Gastroesophageal sphincter (tissue), 4 donors: Measurements from ENCODE around the gene MAP3K14. TPM values are rescaled to one million over a fixed set of nuclear protein-coding genes. Genes with fewer than 3 reads are reported as not detected.
A peak's percentile ranks its signal among the peaks of the same experiment; 100 is the strongest.

ENCODE experiments used
- ATAC-seq: fragments of 150-250 bp; one replicate; pipeline ENCODE4 v1.9.1; 2016; ENCODE audit warnings: mild to moderate bottlenecking, moderate library complexity
- H3K27ac ChIP-seq, 4 donors: fragments of 200-600 bp; sonication (generic) in 3 of 4; 1 replicate in 3 of 4; 2 replicates in 1 of 4; pipeline ENCODE4 v1.5.1; 2016 to 2019
- H3K27me3 ChIP-seq: fragments of 200-600 bp; sonication (generic); one replicate; pipeline ENCODE4 v1.5.1; 2019
- H3K36me3 ChIP-seq, 2 donors: fragments of 200-600 bp; sonication (generic); one replicate each; pipeline ENCODE4 v1.5.1; 2019; ENCODE audit warnings: control low read depth in 1 of 2
- H3K4me1 ChIP-seq, 3 donors: fragments of 200-600 bp; sonication (generic); 1 replicate in 2 of 3; 2 replicates in 1 of 3; pipeline ENCODE4 v1.5.1; 2016 to 2019; ENCODE audit warnings: control low read depth in 2 of 3
- H3K4me3 ChIP-seq, 2 donors: fragments of 200-600 bp; sonication (generic); one replicate each; pipeline ENCODE4 v1.5.1; 2019; ENCODE audit warnings: mild to moderate bottlenecking in 1 of 2, moderate library complexity in 1 of 2
- H3K9me3 ChIP-seq, 3 donors: fragments of 200-600 bp; sonication (generic); one replicate each; pipeline ENCODE4 v1.5.1; 2017 to 2019; ENCODE audit warnings: control low read depth in 2 of 3
- CTCF ChIP-seq, 4 experiments: fragments of 200-600 bp in 2 of 4; fragments of 450-650 bp in 2 of 4; sonication (generic) in 1 of 4; IDR thresholded peaks; one replicate each; pipeline ENCODE4 v1.5.1; 2017 to 2019; ENCODE audit warnings: antibody characterized with exemption in 4 of 4, mild to moderate bottlenecking in 2 of 4, moderate library complexity in 2 of 4
- EP300 ChIP-seq: sonication (generic); formaldehyde crosslinking; IDR thresholded peaks from one replicate; pipeline ENCODE4 v1.6.1; 2017; ENCODE audit warnings: antibody characterized with exemption, mild to moderate bottlenecking
- POLR2A ChIP-seq, 2 donors: fragments of 450-650 bp; IDR thresholded peaks; one replicate each; pipeline ENCODE4 v1.6.1; 2017; ENCODE audit warnings: antibody characterized with exemption in 2 of 2, mild to moderate bottlenecking in 2 of 2, moderate library complexity in 1 of 2
- POLR2AphosphoS5 ChIP-seq: sonication (generic); formaldehyde crosslinking; IDR thresholded peaks from one replicate; pipeline ENCODE4 v1.6.1; 2017; ENCODE audit warnings: antibody characterized with exemption
- WGBS, 2 donors: methylation state at CpG; one replicate each; pipeline ENCODE4 v1.1.5; 2018; ENCODE audit warnings: low coverage in 1 of 2; 5-methylcytosine and 5-hydroxymethylcytosine counted together
- total RNA-seq, 4 donors: library from RNA; depleted of rRNA; stranded (reverse); fragments of >200 nt; gene quantifications; one replicate each; pipeline ENCODE4 v1.1.0, GENCODE V29; 2016

MAP3K14 gene
- total RNA-seq, 4 donors from 2014 or later = 8.5 to 17.5 (median 13.5) TPM

GRCh38 chr17:45296833-45297124, 20.0 kb downstream of the MAP3K14 start:
- Histone ChIP-seq H3K9me3 (no peaks in the 10 kb centered on the region), H3K4me3 (no peak overlapping the region), H3K27me3 (no peaks in the 10 kb centered on the region), H3K4me1 (peaks cover 33 to 100% (median 70%) of the 10 kb centered on the region in 3 donors), H3K27ac (peak overlapping the region; percentile 48 to 96 (median 85)), H3K36me3 (no peaks in the 10 kb centered on the region)
- ATAC-seq = no peak
- 14 to 20% methylated on average over 1 of the region's 1 CpG for WGBS, 2 donors
- TF ChIP-seq POLR2AphosphoS5 (peak; percentile 26), CTCF (IDR thresholded peaks at IDR 0.05) (no peak), POLR2A (IDR thresholded peaks at IDR 0.05) (no peak), EP300 (no peak)

- no peak for TF ChIP-seq CTCF (IDR thresholded peaks at IDR 0.05)
- no peak for TF ChIP-seq POLR2A (IDR thresholded peaks at IDR 0.05)
- TF ChIP-seq EP300 = no peak
- TF ChIP-seq POLR2AphosphoS5 = no peak
- H3K27me3 ChIP-seq = no peaks in the 10 kb centered on the region
- peak overlapping the region; percentile 48 to 96 (median 85) for H3K27ac ChIP-seq
- WGBS, 2 donors = 54 to 81% methylated on average over 3 of the region's 7 CpGs
- peaks cover 35 to 100% (median 76%) of the 10 kb centered on the region in 3 donors for H3K4me1 ChIP-seq
- H3K36me3 ChIP-seq = no peaks in the 10 kb centered on the region
- ATAC-seq = no peak
- no peak overlapping the region for H3K4me3 ChIP-seq
- H3K9me3 ChIP-seq = no peaks in the 10 kb centered on the region
These were observed 20.6 kb downstream of the MAP3K14 start for GRCh38 chr17:45296003-45296832.

- Histone ChIP-seq H3K4me3 (no peak overlapping the region), H3K9me3 (no peaks in the 10 kb centered on the region), H3K27me3 (no peaks in the 10 kb centered on the region), H3K4me1 (peaks cover 39 to 100% (median 91%) of the 10 kb centered on the region in 3 donors), H3K27ac (peak overlapping the region; percentile 72 to 96 (median 85)), H3K36me3 (peaks cover 0 to 10% of the 10 kb centered on the region in 2 donors)
- TF ChIP-seq POLR2AphosphoS5 (peak; percentile 61), EP300 (no peak)
- no peak for ATAC-seq
- WGBS, 2 donors = 14 to 30% methylated on average over 1 to 3 of the region's 3 CpGs
These were observed 22.3 kb downstream of the MAP3K14 start for GRCh38 chr17:45294506-45294905.

- peaks cover 0 to 18% of the 10 kb centered on the region in 2 donors for H3K36me3 ChIP-seq
- no peaks in the 10 kb centered on the region for H3K27me3 ChIP-seq
- peaks cover 39 to 100% (median 91%) of the 10 kb centered on the region in 3 donors for H3K4me1 ChIP-seq
- H3K4me3 ChIP-seq = no peak overlapping the region
- peak; percentile 79 for ATAC-seq
- peak overlapping the region; percentile 72 to 96 (median 85) for H3K27ac ChIP-seq
- 8 to 27% methylated on average over 1 to 5 of the region's 10 CpGs for WGBS, 2 donors
- TF ChIP-seq POLR2AphosphoS5 (peak; percentile 90), POLR2A (IDR thresholded peaks at IDR 0.05) (no peak), CTCF (IDR thresholded peaks at IDR 0.05) (peak in 1 of 4 experiments; percentile 17), EP300 (no peak)
- no peaks in the 10 kb centered on the region for H3K9me3 ChIP-seq
These were observed 23.2 kb downstream of the MAP3K14 start for GRCh38 chr17:45293413-45294211.

- Histone ChIP-seq H3K9me3 (no peaks in the 10 kb centered on the region), H3K27ac (peak overlapping the region; percentile 2 to 96 (median 85)), H3K27me3 (no peaks in the 10 kb centered on the region), H3K36me3 (peaks cover 0 to 21% of the 10 kb centered on the region in 2 donors), H3K4me1 (peaks cover 41 to 100% (median 91%) of the 10 kb centered on the region in 3 donors), H3K4me3 (no peak overlapping the region)
- WGBS, 2 donors = 57% methylated on average over 5 of the region's 12 CpGs; no CpG with 5 or more reads in 1 of the 2 donors
- no peak for TF ChIP-seq EP300
- TF ChIP-seq POLR2AphosphoS5 = no peak
- TF ChIP-seq POLR2A (IDR thresholded peaks at IDR 0.05) = no peak
- ATAC-seq = no peak
These were observed 24.0 kb downstream of the MAP3K14 start for GRCh38 chr17:45292696-45293412.
